DMS153 (cell line): ENCODE measurements around the gene LAMP1.
"Not testable (repeated sequence)": the region's sequence is repeated elsewhere in the genome, so short reads cannot be mapped to it uniquely, and the experiment has no call there.

Source experiments
- DNase-seq: peaks from one replicate; lab custom pipeline; 2025; lab: John Stamatoyannopoulos, UW

Gene LAMP1

DNA sequence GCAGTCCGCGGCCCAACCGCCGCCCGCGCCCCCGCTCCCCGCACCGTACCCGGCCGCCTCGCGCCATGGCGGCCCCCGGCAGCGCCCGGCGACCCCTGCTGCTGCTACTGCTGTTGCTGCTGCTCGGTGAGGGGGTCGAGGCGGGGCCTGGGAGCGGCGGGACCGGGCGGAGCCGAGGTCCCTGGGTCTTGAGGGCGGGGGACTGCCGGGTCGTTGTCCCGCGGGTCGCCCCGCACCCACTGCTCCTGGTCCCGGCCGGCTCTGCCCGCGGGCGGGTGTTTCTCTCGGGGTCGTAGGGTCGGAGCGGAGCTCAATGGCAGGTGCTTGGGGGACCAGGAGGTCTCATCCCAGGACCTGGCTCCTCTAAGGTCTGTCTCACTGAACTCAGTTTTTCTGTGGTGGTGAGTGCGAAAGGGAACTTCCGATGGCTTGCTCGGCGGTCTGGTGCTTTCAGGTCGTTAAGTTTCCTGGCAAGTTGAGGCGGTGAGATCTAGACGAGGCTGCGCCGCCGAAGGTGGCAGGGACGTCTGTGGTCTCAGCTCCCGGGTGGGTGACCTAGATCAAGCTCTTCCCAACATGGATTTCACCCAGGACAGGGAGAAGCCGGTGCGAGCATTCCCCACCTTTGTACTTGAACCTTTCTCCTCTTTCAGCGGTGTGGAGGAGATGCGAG lies 467 bp downstream of the LAMP1 start:
- DNase-seq, result no peak

DNA sequence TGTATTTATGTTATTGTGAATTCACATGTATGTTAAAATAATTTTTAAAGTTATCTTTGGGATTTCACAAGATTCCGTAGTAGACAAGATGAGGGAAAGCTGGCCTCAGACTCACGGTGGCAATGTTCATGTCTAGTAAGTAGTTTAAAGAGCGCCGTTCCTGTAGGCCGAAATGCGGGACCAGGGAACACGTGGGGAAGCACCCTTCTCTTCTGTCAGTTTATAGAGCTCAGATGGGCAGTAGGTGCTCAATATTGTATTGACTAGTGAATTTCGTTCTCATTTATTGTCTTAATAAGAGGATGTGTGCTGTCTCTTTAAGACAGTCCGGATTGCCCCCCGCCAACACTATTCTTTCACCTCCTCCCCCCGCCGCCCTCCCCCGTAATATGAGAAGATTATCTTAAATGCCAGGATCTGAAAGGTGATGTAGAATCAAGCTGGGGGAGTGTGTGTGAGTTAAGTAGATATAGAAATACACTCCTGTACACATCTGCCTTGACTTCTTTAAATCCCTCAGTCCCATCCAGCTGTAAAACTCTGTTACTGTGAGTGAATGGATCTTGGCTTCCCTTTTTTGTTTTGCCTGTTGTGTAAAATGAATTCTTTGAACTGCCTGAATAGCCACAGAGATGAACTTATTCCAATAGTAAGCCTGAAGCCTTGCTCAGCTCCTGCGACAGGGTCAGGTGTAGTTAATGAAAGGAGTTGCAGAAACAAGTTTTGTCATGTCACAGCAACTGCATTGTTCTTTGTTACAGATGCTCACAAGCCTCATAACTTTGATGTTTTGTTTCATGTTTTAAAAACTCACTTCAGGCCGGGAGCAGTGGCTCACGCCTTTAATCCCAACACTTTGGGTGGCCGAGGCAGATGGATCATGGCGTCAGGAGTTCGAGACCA lies 1.3 kb downstream of the LAMP1 start:
- no peak for DNase-seq

DNA sequence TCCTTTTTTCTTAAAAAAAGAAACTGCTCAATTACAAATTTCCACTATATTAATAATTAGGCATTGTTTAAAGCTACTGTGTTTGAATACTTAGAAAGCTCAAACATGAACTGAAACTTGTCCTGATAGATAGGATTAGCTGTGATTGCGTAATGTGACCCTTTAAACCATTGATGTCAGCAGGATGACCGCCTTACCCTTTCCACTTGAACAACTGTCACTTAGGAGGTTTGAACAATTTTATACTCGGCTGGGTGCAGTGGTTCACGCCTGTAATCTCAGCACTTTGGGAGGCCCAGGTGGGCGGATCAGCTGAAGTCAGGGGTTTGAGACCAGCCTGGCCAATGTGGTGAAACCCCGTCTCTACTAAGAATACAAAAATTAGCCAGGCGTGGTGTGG lies 2.9 kb downstream of the LAMP1 start:
- DNase-seq, result no peak

- DNase-seq, result no peak
Observed at GRCh38 chr13:113302986-113303385, 5.9 kb downstream of the LAMP1 start.

GRCh38 chr13:113304121-113304520 lies 7.1 kb downstream of the LAMP1 start:
- DNase-seq, result no peak

- DNase-seq, result no peak
Observed at GRCh38 chr13:113305208-113305607, 8.2 kb downstream of the LAMP1 start.

DNA sequence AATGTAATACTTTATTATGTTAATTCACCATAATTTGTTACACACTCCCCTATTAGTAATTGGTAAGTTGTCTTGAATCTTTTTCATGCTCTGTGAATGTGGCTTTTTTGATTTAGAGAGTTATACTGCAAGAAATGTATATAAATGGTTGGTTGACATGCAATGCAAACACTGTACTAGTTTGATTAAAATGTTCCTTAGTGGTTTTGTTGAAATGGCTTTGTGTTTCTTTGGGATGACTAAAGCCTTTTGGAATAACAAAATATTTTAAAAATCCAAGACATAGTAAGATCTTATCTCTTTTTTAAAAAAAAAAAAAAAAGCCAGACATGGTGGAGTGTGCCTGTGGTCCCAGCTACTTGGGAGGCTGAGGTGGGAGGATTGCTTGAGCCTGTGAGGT lies 10.5 kb downstream of the LAMP1 start:
- no peak for DNase-seq

DNA sequence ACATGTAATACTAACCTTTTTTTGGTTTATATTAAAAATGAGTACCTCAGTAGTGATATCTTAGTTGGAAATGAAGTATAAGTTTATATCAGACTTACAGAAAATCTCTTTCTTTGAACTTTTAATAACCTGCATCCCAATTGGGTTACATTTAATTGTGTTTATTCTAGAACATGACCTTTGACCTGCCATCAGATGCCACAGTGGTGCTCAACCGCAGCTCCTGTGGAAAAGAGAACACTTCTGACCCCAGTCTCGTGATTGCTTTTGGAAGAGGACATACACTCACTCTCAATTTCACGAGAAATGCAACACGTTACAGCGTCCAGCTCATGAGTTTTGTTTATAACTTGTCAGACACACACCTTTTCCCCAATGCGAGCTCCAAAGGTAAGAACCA lies 12.4 kb downstream of the LAMP1 start:
- no peak for DNase-seq

- not testable (repeated sequence) for DNase-seq
Observed at GRCh38 chr13:113314112-113314511, 17.1 kb downstream of the LAMP1 start.

- DNase-seq, result not testable (repeated sequence)
Observed at GRCh38 chr13:113314895-113315470, 17.9 kb downstream of the LAMP1 start.

DNA sequence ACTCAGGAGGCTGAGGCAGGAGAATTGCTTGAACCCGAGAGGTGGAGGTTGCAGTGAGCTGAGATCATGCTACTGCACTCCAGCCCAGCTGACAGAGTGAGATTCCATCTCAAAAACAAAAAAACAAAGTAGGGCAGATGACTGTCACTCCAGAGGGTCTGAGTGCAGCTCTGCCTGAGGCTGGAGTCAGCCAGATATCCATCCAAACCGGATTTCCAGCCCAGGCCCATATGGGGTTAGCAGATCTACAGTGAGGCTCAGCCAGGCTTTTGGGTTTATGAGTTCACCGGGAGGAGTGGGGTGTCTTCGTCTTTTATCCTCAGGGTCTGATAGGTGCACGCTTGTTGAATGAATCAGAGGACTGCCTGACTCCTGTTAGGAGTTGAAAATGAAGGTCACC lies 19.0 kb downstream of the LAMP1 start:
- no peak for DNase-seq

DNA sequence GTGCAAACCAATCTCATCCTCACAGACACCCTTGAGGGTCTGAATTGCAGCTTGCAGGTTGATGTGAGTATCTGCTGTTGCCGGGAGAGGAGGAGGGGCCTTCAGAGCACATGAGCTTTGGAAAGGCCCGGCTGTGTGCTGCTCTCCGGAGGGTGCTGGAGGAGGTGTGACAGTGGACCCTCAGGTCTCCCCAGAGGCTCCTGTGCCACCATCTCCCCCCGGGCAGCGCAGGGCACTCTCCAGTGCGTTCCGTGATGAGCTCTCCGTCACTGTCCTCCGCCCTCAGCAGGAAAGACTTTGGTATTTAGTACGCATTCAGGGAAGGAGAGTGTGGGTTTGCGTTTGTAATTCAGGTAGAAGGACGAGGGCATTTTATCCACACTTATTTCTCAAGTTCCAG lies 20.0 kb downstream of the LAMP1 start:
- no peak for DNase-seq

DNA sequence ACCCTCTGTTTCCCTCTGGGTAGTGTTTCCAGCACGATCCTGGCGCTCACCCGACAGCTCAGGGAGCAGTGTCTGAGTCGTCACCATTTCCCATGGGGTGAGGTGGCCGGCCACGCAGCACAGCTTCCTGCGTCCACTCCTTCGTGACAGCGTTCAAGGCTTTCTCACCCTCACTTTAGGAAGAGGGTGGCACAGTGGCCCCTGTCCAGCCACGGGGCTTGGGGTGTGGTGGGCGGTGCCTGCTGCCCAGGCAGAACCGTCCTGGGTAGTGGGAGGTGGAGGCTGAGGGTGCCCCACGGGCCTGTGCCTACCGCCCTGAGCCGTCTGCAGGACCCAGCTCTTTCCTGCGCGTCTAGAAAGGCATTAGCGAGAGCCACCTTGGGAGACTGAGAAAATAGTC lies 21.9 kb downstream of the LAMP1 start:
- no peak for DNase-seq

DNA sequence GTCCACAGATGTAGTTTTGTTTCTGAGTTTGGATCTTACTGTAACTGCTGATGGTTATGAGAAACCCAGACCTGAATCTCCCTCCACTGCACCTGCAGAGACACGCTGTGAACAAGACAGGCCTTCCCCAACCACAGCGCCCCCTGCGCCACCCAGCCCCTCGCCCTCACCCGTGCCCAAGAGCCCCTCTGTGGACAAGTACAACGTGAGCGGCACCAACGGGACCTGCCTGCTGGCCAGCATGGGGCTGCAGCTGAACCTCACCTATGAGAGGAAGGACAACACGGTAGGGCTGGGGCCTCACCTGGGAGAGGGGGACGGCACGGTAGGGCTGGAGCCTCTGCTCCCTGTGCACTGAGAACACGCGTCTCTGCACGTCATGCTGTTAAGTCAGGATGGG lies 22.3 kb downstream of the LAMP1 start:
- no peak for DNase-seq

DNA sequence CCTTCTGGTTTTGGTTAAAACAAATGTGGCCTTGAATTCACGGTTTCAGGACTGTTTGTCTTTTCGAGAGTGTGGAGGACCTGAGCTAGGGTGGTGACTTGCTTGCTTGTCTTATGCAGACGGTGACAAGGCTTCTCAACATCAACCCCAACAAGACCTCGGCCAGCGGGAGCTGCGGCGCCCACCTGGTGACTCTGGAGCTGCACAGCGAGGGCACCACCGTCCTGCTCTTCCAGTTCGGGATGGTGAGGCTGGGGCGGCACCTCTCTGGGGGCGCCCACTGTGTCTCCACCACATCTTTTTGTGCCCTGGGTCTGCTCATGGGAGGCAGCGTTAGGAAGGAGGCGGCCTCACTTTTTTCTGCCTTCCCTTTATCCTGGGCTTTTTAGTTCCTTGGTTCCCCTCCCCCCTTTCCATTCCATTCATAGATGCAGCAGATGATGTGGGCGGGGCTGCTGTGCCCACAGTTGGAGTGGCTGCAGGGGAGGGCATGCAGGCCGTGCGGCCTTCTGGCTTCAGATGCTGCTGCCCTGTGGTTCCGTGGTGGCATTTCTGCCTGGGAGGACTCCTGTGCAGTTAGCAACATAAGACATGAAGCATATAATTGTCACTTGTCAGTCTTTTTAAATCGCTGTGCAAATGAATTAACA lies 23.3 kb downstream of the LAMP1 start:
- DNase-seq, result no peak

GRCh38 chr13:113321546-113321945 lies 24.5 kb downstream of the LAMP1 start:
- no peak for DNase-seq

DNA sequence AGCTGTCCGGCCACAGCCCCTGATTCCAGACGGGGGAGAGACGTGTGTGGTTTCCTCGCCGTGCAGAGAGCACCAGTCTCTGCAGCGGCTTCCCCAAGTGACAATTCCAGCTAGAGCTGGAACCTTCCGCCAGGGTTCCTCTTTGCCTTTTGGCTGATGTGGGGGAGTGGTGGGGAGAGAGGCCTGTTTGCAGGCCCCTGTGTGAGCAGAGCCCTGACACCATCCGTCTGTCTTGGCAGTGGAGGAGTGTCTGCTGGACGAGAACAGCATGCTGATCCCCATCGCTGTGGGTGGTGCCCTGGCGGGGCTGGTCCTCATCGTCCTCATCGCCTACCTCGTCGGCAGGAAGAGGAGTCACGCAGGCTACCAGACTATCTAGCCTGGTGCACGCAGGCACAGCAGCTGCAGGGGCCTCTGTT lies 25.0 kb downstream of the LAMP1 start:
- no peak for DNase-seq

DNA sequence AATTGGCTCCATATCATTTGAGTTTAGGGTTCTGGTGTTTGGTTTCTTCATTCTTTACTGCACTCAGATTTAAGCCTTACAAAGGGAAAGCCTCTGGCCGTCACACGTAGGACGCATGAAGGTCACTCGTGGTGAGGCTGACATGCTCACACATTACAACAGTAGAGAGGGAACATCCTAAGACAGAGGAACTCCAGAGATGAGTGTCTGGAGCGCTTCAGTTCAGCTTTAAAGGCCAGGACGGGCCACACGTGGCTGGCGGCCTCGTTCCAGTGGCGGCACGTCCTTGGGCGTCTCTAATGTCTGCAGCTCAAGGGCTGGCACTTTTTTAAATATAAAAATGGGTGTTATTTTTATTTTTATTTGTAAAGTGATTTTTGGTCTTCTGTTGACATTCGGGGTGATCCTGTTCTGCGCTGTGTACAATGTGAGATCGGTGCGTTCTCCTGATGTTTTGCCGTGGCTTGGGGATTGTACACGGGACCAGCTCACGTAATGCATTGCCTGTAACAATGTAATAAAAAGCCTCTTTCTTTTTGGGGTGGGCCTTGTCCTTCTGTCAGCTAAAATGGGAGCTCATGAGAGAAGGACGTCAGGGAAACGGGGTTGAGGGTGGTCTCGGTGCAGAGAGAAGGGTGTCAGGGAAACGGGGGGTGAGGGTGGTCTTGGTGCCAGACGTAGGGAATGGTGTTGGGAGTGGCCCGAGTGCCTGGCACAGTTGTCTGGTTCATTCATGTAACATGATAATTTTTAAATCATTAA lies 26.0 kb downstream of the LAMP1 start:
- DNase-seq, result no peak

DNA sequence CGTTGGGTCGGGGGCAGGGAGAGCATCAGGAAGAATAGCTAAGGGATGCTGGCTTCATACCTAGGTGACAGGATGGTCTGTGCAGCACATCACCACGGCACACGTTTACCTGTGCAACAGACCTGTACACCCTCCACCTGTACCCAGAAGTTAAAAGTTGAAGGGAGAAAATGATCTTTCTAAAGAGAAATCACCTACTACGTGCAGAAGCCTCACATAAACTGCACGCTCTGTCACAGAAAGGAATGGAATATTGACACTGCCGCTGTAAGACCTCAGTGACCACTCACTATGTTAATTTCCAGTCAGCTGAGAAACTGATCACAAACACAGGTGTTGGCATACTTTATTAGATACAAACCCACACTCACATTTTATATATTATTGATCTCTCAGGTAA lies 26.8 kb downstream of the LAMP1 start:
- DNase-seq, result no peak

DNA sequence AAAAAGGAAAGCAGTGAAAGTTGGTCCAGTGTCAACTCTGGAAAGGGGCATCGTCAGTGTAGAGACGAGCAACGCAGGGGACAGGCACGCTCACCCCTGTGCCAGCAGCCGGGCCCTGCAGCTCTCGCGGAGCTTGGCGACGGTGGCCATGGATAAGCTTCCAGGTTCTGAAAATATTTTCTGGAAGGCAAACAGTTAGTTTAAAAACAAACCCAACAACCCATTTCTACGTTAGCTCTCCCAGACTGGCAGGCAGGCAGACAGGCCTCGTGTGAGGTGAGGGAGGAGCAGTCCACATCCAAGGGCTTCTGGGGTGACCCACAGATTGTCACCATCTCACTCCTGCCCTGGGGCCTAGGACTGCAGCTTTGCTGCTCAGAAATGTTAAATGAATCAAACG lies 27.4 kb downstream of the LAMP1 start:
- DNase-seq, result no peak

DNA sequence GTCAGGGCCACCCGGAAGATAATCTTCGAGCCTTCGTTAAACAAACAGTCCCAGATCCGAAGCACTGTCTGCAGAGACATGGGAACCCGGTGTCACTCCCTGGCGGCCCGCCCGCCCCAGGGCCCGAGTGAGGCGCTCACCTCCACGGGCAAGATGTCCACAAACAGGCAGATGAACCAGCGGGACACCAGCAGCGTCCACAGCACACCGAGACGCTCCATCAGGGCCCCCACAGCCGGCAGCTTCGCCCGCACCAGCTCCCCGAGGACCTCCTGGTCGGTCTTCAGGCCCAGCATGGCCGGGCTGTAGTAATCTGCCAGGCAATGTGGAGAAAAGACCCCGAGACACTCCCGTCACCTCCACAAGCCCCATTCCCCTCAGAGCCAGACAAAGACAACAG lies 28.7 kb downstream of the LAMP1 start:
- DNase-seq, result no peak

GRCh38 chr13:113327391-113327765 lies 30.3 kb downstream of the LAMP1 start:
- DNase-seq, result no peak
